B cell (primary cell): ENCODE measurements around the gene DUS2. TPM values are rescaled to one million over a fixed set of nuclear protein-coding genes. Genes with fewer than 3 reads are reported as not detected.
A peak's percentile ranks its signal among the peaks of the same experiment; 100 is the strongest.
"Not testable (repeated sequence)": the region's sequence is repeated elsewhere in the genome, so short reads cannot be mapped to it uniquely, and the experiment has no call there.

ENCODE experiments used
- ATAC-seq: fragments of 200-7000 bp; cut with Tn5 transposase; one replicate; pipeline ENCODE4 v1.10.0; 2021; ENCODE audit warnings: low read depth, mild to moderate bottlenecking, moderate number of reproducible peaks, moderate library complexity
- CTCF ChIA-PET: fragments of 350-600 bp; sonication (Branson Sonifier 250); formaldehyde crosslinking; loops from one replicate; lab custom pipeline; 2021; ENCODE audit warnings: antibody characterized with exemption, inconsistent platforms; lab: Charles Lee
- POLR2A ChIA-PET: fragments of 350-600 bp; sonication (Branson Sonifier 250); formaldehyde crosslinking; loops from one replicate; lab custom pipeline; 2021; ENCODE audit warnings: antibody characterized with exemption; lab: Charles Lee
- DNase-seq: peaks from one replicate; pipeline ENCODE4 v3.0.0; 2013
- H2AFZ ChIP-seq: 2 replicates; pipeline ENCODE4 v1.6.1; 2012; ENCODE audit warnings: mild to moderate bottlenecking, low read depth, low read length; ENCODE audit not compliant: insufficient read depth, poor library complexity, severe bottlenecking
- H3K27ac ChIP-seq, 2 donors: 1 replicate in 1 of 2; 2 replicates in 1 of 2; pipeline ENCODE4 v1.5.1; 2012 to 2013; ENCODE audit warnings: low read length in 2 of 2, mild to moderate bottlenecking in 2 of 2, moderate library complexity in 1 of 2
- H3K27me3 ChIP-seq, 4 experiments: fragments of 200-600 bp in 1 of 4; sonication (generic) in 1 of 4; replicated peaks in 1 of 4; 1 replicate in 2 of 4; 2 replicates in 2 of 4; pipeline versions ENCODE4 v1.6.1 to v1.7.0; 2013 to 2016; ENCODE audit warnings: low read length in 3 of 4, mild to moderate bottlenecking in 2 of 4, mixed read lengths in 1 of 4, moderate library complexity in 1 of 4; ENCODE audit not compliant: insufficient read depth in 4 of 4, control insufficient read depth in 3 of 4; ENCODE audit errors: control extremely low read depth in 1 of 4
- H3K36me3 ChIP-seq, 2 experiments: replicated peaks in 1 of 2; 1 replicate in 1 of 2; 2 replicates in 1 of 2; pipeline versions ENCODE4 v1.6.1 to v1.7.1; 2013; ENCODE audit warnings: low read length in 1 of 2; ENCODE audit not compliant: insufficient read depth in 2 of 2, control insufficient read depth in 1 of 2; ENCODE audit errors: control extremely low read depth in 1 of 2, extremely low read depth in 1 of 2
- H3K4me1 ChIP-seq, 2 donors: fragments of 200-600 bp in 1 of 2; sonication (generic) in 1 of 2; 1 replicate in 1 of 2; 2 replicates in 1 of 2; pipeline versions ENCODE4 v1.5.1 to v1.6.1; 2013 to 2017; ENCODE audit warnings: low read length in 2 of 2; ENCODE audit not compliant: control insufficient read depth in 2 of 2, insufficient read depth in 2 of 2
- H3K4me2 ChIP-seq: replicated peaks from 2 replicates; pipeline ENCODE3; 2012; ENCODE audit warnings: mild to moderate bottlenecking, low read depth, low read length; ENCODE audit not compliant: poor library complexity, severe bottlenecking
- H3K4me3 ChIP-seq, 5 experiments: fragments of 200-600 bp in 1 of 5; sonication (generic) in 1 of 5; 1 replicate in 3 of 5; 2 replicates in 2 of 5; pipeline versions ENCODE4 v1.5.1 to v1.7.0; 2011 to 2016; ENCODE audit warnings: low read length in 4 of 5, mild to moderate bottlenecking in 4 of 5, low read depth in 2 of 5, control low read depth in 1 of 5, moderate library complexity in 1 of 5; ENCODE audit not compliant: insufficient read depth in 1 of 5; ENCODE audit errors: control extremely low read depth in 1 of 5, extremely low read depth in 1 of 5
- H3K79me2 ChIP-seq: fragments of 200-600 bp; sonication (generic); one replicate; pipeline ENCODE4 v1.6.0; 2016; ENCODE audit warnings: low read length; ENCODE audit not compliant: control insufficient read depth, insufficient read depth
- H3K9ac ChIP-seq: fragments of 200-600 bp; sonication (generic); 2 replicates; pipeline ENCODE4 v1.6.1; 2017; ENCODE audit warnings: mild to moderate bottlenecking, low read length, moderate library complexity
- H3K9me3 ChIP-seq, 3 donors: one replicate each; pipeline versions ENCODE4 v1.6.1 to v1.7.1; 2013; ENCODE audit warnings: low read length in 2 of 3; ENCODE audit not compliant: control insufficient read depth in 2 of 3, insufficient read depth in 1 of 3; ENCODE audit errors: control extremely low read depth in 1 of 3
- H4K20me1 ChIP-seq: 2 replicates; pipeline ENCODE4 v1.6.0; 2012; ENCODE audit warnings: mild to moderate bottlenecking, low read length; ENCODE audit not compliant: insufficient read depth, control insufficient read depth, poor library complexity, severe bottlenecking
- H3K27ac Mint-ChIP-seq: one replicate; pipeline ENCODE4 v1.8.0; 2021; ENCODE audit warnings: mixed read lengths
- H3K27me3 Mint-ChIP-seq: one replicate; pipeline ENCODE4 v1.8.0; 2021; ENCODE audit warnings: mixed read lengths
- H3K4me1 Mint-ChIP-seq: one replicate; pipeline ENCODE4 v1.8.0; 2021; ENCODE audit warnings: mixed read lengths
- H3K4me3 Mint-ChIP-seq: one replicate; pipeline ENCODE4 v1.8.0; 2021; ENCODE audit warnings: mixed read lengths
- H3K9me3 Mint-ChIP-seq: one replicate; pipeline ENCODE4 v1.8.0; 2022; ENCODE audit warnings: mixed read lengths; ENCODE audit not compliant: insufficient read depth
- EZH2 ChIP-seq: IDR thresholded peaks from 2 replicates; pipeline ENCODE4 v1.6.1; 2012; ENCODE audit warnings: borderline replicate concordance, low read depth, mild to moderate bottlenecking, moderate library complexity, low read length; ENCODE audit not compliant: insufficient read depth, poor library complexity, severe bottlenecking
- WGBS: methylation state at CpG from one replicate; pipeline ENCODE4 v1.1.5; 2013; ENCODE audit warnings: missing lambda C conversion rate; ENCODE audit not compliant: insufficient coverage; 5-methylcytosine and 5-hydroxymethylcytosine counted together
- intact Hi-C: fragments of 100-400 bp; cut with micrococcal nuclease; formaldehyde crosslinking; loops from one replicate; pipeline ENCODE4 v1.10.0; 2022
- polyA plus RNA-seq: library from polyadenylated mRNA; depleted of rRNA; stranded (reverse); fragments of >200 nt; gene quantifications from 2 replicates; pipeline ENCODE4 v1.2.3, GENCODE V29; 2012
- total RNA-seq, 2 donors: library from RNA; stranded (reverse); fragments of 120-200 nt in 1 of 2; gene quantifications; 1 replicate in 1 of 2; 2 replicates in 1 of 2; pipeline versions ENCODE4 v1.2.3 to v1.2.4, GENCODE V29; 2013 to 2022
- TF ChIP-seq, protein P1 (sequence below): fragments of 200-600 bp; IDR thresholded peaks from one replicate; pipeline ENCODE4 v1.8.0; 2022; ENCODE audit warnings: antibody characterized with exemption, mild to moderate bottlenecking

DUS2 gene
- total and polyA plus RNA-seq, 2 donors (not counting 1 experiment from before 2014, with no cell fraction given): 61.1 to 93.0 TPM

DNA sequence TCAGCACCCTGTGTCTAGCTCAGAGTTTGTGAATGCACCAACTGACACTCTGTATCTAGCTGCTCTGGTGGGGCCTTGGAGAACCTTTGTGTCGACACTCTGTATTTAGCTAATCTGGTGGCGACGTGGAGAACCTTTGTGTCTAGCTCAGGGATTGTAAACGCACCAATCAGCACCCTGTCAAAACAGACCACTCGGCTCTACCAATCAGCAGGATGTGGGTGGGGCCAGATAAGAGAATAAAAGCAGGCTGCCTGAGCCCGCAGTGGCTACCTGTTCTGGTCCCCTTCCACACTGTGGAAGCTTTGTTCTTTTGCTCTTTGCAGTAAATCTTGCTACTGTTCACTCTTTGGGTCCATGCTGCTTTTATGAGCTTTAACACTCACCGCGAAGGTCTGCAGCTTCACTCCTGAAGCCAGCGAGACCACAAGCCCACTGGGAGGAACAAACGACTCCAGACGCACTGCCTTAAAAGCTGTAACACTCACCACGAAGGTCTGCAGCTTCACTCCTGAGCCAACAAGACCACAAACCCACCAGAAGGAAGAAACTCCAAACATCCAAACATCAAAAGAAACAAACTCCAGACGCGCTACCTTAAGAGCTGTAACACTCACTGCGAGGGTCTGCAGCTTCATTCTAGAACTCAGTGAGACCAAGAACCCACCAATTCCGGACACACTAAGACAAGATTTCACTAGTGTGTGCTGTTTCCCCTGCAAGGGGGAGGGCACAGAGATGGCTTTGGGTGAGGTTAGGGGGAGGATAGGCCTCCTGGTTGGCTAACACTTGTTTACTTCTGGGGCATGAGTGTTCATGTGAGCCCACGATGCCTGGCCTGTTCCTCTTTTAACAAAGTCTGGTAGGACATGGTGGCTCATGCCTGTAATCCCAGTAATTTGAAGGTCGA lies 24.1 kb upstream of the DUS2 start, which contains the start of gene DPEP2:
DPEP2 (minus strand) TSS at position 706 of the 910 bp plus-strand sequence. CDS start 6,272 bp downstream, outside the sequence.
- Histone ChIP-seq H3K79me2 (peaks cover 33% of the 10 kb centered on the region), H3K4me2 (peak within 1 kb of the TSS; percentile 70), H2AFZ (peak within 1 kb of the TSS; percentile 55), H3K9me3 (peaks cover 0 to 14% (median 0%) of the 10 kb centered on the region in 3 donors), H3K4me3 (peak within 1 kb of the TSS; percentile 48 to 86 (median 64)), H3K9ac (peak within 1 kb of the TSS; percentile 66), H3K4me1 (peaks cover 58 to 76% of the 10 kb centered on the region in 2 donors), H3K27ac (peak within 1 kb of the TSS; percentile 73 to 76)
- ChIA-PET CTCF (interaction anchor here (0.8 to 28.7 kb wide), 8 partner anchors 10 to 452 kb away, joined by 3 to 320 read pairs (median 4); partner anchors contain the start of genes DDX28 and DUS2), POLR2A (interaction anchor here (0.6 to 3.5 kb wide), 10 partner anchors 9 to 437 kb away, joined by 3 to 27 read pairs (median 4); partner anchors contain the start of genes CTCF, DDX28 and DUS2)
- not testable (repeated sequence) for H3K27me3 Mint-ChIP-seq, H3K9me3 Mint-ChIP-seq, H3K27me3 ChIP-seq, H3K36me3 ChIP-seq, H4K20me1 ChIP-seq
- peak; percentile 80 for DNase-seq
- intact Hi-C loops: loop anchor here (2.0 kb wide), 1 partner anchor 290 kb away; no protein-coding TSS in a partner anchor
- 13% methylated on average over 8 of the region's 18 CpGs for WGBS
- Mint-ChIP-seq H3K4me1 (peaks cover 65% of the 10 kb centered on the region), H3K27ac (peak within 1 kb of the TSS; percentile 94), H3K4me3 (peak within 1 kb of the TSS; percentile 91)
- peak; percentile 91 for ATAC-seq

GRCh38 chr16:67999985-68000384 lies 23.1 kb upstream of the DUS2 start:
- Mint-ChIP-seq H3K9me3 (no peaks in the 10 kb centered on the region), H3K4me1 (peaks cover 66% of the 10 kb centered on the region), H3K27ac (peak overlapping the region; percentile 94), H3K27me3 (no peaks in the 10 kb centered on the region), H3K4me3 (peak overlapping the region; percentile 91)
- ChIA-PET POLR2A (interaction anchor here (0.7 to 3.5 kb wide), 6 partner anchors 13 to 92 kb away, joined by 3 to 27 read pairs (median 5); partner anchors contain the start of genes DDX28, DUS2 and PSMB10), CTCF (interaction anchor here (0.9 to 28.7 kb wide), 5 partner anchors 9 to 478 kb away, joined by 3 to 320 read pairs (median 4); partner anchors contain the start of genes DDX28 and DUS2)
- peak; percentile 19 for ATAC-seq
- Histone ChIP-seq H3K9ac (peak overlapping the region; percentile 66), H3K27me3 (no peaks in the 10 kb centered on the region), H3K4me1 (peaks cover 57 to 72% of the 10 kb centered on the region in 2 donors), H4K20me1 (no peaks in the 10 kb centered on the region), H2AFZ (peak overlapping the region; percentile 55), H3K36me3 (peaks cover 0 to 5% of the 10 kb centered on the region in 2 experiments), H3K4me3 (peak overlapping the region in 4 of 5 experiments; percentile 21 to 85 (median 58)), H3K27ac (peak overlapping the region; percentile 73 to 76), H3K4me2 (peak overlapping the region; percentile 70), H3K79me2 (peaks cover 33% of the 10 kb centered on the region), H3K9me3 (peaks cover 0 to 14% (median 0%) of the 10 kb centered on the region in 3 donors)
- intact Hi-C loops: loop anchor here (2.0 kb wide), 1 partner anchor 289 kb away; no protein-coding TSS in a partner anchor
- 0% methylated on average over 1 of the region's 2 CpGs for WGBS
- peak; percentile 60 for DNase-seq
- TF ChIP-seq, protein P1, sequence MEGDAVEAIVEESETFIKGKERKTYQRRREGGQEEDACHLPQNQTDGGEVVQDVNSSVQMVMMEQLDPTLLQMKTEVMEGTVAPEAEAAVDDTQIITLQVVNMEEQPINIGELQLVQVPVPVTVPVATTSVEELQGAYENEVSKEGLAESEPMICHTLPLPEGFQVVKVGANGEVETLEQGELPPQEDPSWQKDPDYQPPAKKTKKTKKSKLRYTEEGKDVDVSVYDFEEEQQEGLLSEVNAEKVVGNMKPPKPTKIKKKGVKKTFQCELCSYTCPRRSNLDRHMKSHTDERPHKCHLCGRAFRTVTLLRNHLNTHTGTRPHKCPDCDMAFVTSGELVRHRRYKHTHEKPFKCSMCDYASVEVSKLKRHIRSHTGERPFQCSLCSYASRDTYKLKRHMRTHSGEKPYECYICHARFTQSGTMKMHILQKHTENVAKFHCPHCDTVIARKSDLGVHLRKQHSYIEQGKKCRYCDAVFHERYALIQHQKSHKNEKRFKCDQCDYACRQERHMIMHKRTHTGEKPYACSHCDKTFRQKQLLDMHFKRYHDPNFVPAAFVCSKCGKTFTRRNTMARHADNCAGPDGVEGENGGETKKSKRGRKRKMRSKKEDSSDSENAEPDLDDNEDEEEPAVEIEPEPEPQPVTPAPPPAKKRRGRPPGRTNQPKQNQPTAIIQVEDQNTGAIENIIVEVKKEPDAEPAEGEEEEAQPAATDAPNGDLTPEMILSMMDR: no peak
- TF ChIP-seq EZH2: no peak
